Breast epithelium (tissue), 3 donors: ENCODE results near the gene UBE2L3.

Experiments used
- POLR2A ChIP-seq: fragments of 450-650 bp; IDR thresholded peaks from one replicate; pipeline ENCODE4 v1.6.1; 2016; ENCODE audit warnings: antibody characterized with exemption, mild to moderate bottlenecking, moderate library complexity
- POLR2AphosphoS5 ChIP-seq, 3 donors: sonication (generic); formaldehyde crosslinking; IDR thresholded peaks; one replicate each; pipeline ENCODE4 v1.6.1; 2017; ENCODE audit warnings: antibody characterized with exemption in 3 of 3
- TF ChIP-seq, protein P1 (sequence below), 3 donors: fragments of 450-650 bp; IDR thresholded peaks; one replicate each; pipeline ENCODE4 v1.5.1; 2016 to 2017; ENCODE audit warnings: antibody characterized with exemption in 3 of 3, mild to moderate bottlenecking in 3 of 3, moderate library complexity in 3 of 3

DNA sequence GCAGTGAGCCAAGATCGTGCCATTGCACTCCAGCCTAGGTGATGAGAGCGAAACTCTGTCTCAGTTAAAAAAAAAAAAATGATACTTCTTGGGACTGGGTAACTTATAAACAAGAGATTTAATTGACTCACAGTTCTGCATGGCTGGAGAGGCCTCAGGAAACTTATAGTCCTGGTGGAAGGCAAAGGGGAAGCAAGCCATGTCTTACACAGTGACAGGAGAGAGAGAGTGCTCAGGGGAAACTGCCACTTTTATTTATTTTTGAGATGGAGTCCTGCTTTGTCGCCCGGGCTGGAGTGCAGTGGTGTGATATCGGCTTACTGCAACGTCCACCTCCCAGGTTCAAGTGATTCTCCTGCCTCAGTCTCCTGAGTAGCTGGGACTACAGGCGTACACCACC, 82.8 kb downstream of the UBE2L3 start:
- TF ChIP-seq POLR2A (no peak), POLR2AphosphoS5 (IDR thresholded peaks at IDR 0.05) (no peak)
- TF ChIP-seq, protein P1, sequence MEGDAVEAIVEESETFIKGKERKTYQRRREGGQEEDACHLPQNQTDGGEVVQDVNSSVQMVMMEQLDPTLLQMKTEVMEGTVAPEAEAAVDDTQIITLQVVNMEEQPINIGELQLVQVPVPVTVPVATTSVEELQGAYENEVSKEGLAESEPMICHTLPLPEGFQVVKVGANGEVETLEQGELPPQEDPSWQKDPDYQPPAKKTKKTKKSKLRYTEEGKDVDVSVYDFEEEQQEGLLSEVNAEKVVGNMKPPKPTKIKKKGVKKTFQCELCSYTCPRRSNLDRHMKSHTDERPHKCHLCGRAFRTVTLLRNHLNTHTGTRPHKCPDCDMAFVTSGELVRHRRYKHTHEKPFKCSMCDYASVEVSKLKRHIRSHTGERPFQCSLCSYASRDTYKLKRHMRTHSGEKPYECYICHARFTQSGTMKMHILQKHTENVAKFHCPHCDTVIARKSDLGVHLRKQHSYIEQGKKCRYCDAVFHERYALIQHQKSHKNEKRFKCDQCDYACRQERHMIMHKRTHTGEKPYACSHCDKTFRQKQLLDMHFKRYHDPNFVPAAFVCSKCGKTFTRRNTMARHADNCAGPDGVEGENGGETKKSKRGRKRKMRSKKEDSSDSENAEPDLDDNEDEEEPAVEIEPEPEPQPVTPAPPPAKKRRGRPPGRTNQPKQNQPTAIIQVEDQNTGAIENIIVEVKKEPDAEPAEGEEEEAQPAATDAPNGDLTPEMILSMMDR (IDR thresholded peaks at IDR 0.05): no peak
